ENCODE measurements around the gene NTM.

The NTM gene

DNA sequence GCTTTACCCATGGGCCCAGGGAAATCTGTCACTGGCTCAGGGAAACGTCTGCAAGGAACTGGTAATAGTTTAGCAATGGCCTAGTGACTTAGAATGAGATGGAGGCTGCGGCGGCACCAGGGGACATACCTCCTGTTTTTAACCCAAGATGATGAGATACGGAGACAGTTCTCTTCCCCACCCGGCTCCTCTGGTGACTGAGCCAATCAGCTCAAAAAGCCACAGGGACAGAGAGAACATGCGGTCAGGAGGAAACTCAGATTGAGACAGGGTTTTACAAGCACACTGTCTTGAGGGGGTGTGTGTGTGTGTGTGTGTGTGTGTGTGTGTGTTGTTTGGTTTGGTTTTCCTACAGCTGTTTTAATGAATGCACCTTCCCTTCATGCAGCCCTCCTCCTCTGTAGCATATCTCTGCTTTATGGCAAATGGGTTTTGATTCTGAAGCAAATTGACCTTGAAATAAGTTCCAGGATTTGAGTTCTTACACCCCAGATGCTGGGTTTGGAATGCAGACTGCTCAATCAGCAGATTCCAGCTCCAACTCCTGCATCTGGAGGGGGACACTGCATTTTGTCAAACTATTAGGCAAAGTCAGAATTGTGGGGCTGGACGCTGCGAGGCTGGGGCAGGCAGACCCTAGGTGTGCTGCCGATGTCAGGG lies 246.2 kb downstream of the NTM start:
- Histone ChIP-seq H3K27ac (ENCODE audit: extremely low read depth, low read depth, low read length) (no peak overlapping the region), H3K4me1 (ENCODE audit: control insufficient read depth, insufficient read depth, low read length) (no peaks in the 10 kb centered on the region), H3K36me3 (ENCODE audit: control insufficient read depth in 2 of 2, insufficient read depth in 1 of 2, low read length in 2 of 2) (no peaks in the 10 kb centered on the region), H3K4me3 (ENCODE audit: low read depth, low read length) (no peak overlapping the region), H3K9me3 (ENCODE audit: control insufficient read depth, insufficient read depth, low read depth, low read length) (no peaks in the 10 kb centered on the region)
- ChIA-PET POLR2A (no interaction called here), CTCF (no interaction called here)
- TF ChIP-seq ZNF677 (tag by site-specific recombination; IDR thresholded peaks at IDR 0.05), result no peak

DNA sequence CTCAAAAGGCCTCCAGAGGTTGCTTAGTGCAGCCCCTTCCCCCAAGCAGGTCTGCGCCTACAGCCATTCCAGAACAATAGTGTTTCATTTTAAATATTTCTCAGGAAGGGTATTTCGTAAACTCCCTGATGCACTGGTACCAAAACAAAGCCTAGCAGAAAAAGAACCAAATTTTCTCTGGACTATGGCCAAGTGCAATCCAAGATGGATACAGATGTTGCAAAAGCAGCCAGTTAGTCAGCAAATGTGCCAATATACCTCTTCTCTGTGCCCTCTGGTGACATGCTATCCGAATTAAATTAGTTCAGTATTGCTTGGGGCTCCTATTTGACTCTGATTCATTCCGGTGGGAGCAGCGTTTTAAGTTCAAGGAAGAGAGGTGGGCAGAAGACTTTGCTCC lies 247.8 kb downstream of the NTM start:
- ChIA-PET POLR2A (no interaction called here), CTCF (no interaction called here)
- Histone ChIP-seq H3K36me3 (ENCODE audit: control insufficient read depth in 2 of 2, insufficient read depth in 1 of 2, low read length in 2 of 2) (no peaks in the 10 kb centered on the region), H3K4me3 (ENCODE audit: low read depth, low read length) (no peak overlapping the region), H3K27ac (ENCODE audit: extremely low read depth, low read depth, low read length) (no peak overlapping the region), H3K4me1 (ENCODE audit: control insufficient read depth, insufficient read depth, low read length) (no peaks in the 10 kb centered on the region), H3K9me3 (ENCODE audit: control insufficient read depth, insufficient read depth, low read depth, low read length) (no peaks in the 10 kb centered on the region)
- TF ChIP-seq RBAK (tag by site-specific recombination; IDR thresholded peaks at IDR 0.05) (no peak), GFI1B (tag by site-specific recombination; IDR thresholded peaks at IDR 0.05) (no peak), ZNF768 (tag by site-specific recombination; IDR thresholded peaks at IDR 0.05) (no peak), ZEB2 (tag by site-specific recombination; IDR thresholded peaks at IDR 0.05) (no peak), CTCF (tag by site-specific recombination; IDR thresholded peaks at IDR 0.05) (no peak), ZNF211 (tag by site-specific recombination; IDR thresholded peaks at IDR 0.05; ENCODE audit: low read depth) (no peak), FEZF1 (tag by site-specific recombination; IDR thresholded peaks at IDR 0.05) (no peak), YY1 (tag by site-specific recombination; IDR thresholded peaks at IDR 0.05) (no peak), ZNF747 (tag by site-specific recombination; IDR thresholded peaks at IDR 0.05) (no peak), ZBTB10 (tag by site-specific recombination; IDR thresholded peaks at IDR 0.05) (no peak), ZBTB8A (tag by site-specific recombination; IDR thresholded peaks at IDR 0.05) (no peak), SP7 (tag by site-specific recombination; IDR thresholded peaks at IDR 0.05) (no peak), ZNF654 (tag by site-specific recombination; IDR thresholded peaks at IDR 0.05; ENCODE audit: low read depth) (no peak), ZNF404 (tag by site-specific recombination; IDR thresholded peaks at IDR 0.05) (no peak), ZNF518A (tag by site-specific recombination; conservative IDR thresholded peaks at IDR 0.05; ENCODE audit: low read depth) (no peak), ZNF664 (tag by site-specific recombination; IDR thresholded peaks at IDR 0.05) (no peak), SCRT2 (tag by site-specific recombination; IDR thresholded peaks at IDR 0.05) (no peak), ZNF596 (tag by site-specific recombination; IDR thresholded peaks at IDR 0.05) (no peak)
- TF ChIP-seq, protein P1, sequence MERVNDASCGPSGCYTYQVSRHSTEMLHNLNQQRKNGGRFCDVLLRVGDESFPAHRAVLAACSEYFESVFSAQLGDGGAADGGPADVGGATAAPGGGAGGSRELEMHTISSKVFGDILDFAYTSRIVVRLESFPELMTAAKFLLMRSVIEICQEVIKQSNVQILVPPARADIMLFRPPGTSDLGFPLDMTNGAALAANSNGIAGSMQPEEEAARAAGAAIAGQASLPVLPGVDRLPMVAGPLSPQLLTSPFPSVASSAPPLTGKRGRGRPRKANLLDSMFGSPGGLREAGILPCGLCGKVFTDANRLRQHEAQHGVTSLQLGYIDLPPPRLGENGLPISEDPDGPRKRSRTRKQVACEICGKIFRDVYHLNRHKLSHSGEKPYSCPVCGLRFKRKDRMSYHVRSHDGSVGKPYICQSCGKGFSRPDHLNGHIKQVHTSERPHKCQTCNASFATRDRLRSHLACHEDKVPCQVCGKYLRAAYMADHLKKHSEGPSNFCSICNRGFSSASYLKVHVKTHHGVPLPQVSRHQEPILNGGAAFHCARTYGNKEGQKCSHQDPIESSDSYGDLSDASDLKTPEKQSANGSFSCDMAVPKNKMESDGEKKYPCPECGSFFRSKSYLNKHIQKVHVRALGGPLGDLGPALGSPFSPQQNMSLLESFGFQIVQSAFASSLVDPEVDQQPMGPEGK (tag by site-specific recombination; IDR thresholded peaks at IDR 0.05), result no peak

Measured in HEK293 (cell line).